ENCODE results near the gene SCN1B.

GRCh38 chr19:35046461-35046860 is 16.2 kb downstream of the SCN1B start:
- no peak for TF ChIP-seq POLR2A (IDR thresholded peaks at IDR 0.05)
- no peak for TF ChIP-seq CTCF (IDR thresholded peaks at IDR 0.05)
- no peak for TF ChIP-seq POLR2AphosphoS5 (IDR thresholded peaks at IDR 0.05)
- no peak for TF ChIP-seq EP300 (IDR thresholded peaks at IDR 0.05)
